H9 (cell line): Measurements from ENCODE around the gene GSN. TPM values are rescaled to one million over a fixed set of nuclear protein-coding genes. Genes with fewer than 3 reads are reported as not detected.

Experiments
- DNase-seq: peaks from one replicate; pipeline ENCODE4 v3.0.0-alpha.2; 2017
- H2AFZ ChIP-seq: one replicate; pipeline ENCODE4 v1.6.1; 2013; ENCODE audit warnings: mild to moderate bottlenecking, low read length, control low read depth, moderate library complexity
- H2AK5ac ChIP-seq: 2 replicates; pipeline ENCODE4 v1.6.1; 2013; ENCODE audit warnings: low read length, control low read depth, mixed read lengths; ENCODE audit not compliant: insufficient read length
- H2BK120ac ChIP-seq: one replicate; pipeline ENCODE4 v1.6.1; 2013; ENCODE audit warnings: low read depth, mild to moderate bottlenecking, low read length, control low read depth, inconsistent platforms; ENCODE audit not compliant: poor library complexity, severe bottlenecking
- H2BK12ac ChIP-seq: 2 replicates; pipeline ENCODE4 v1.6.1; 2013; ENCODE audit warnings: low read length, control low read depth, mixed read lengths, low read depth; ENCODE audit not compliant: insufficient read length
- H2BK15ac ChIP-seq: 2 replicates; pipeline ENCODE4 v1.6.1; 2013; ENCODE audit warnings: low read depth, low read length, control low read depth
- H2BK20ac ChIP-seq: one replicate; pipeline ENCODE4 v1.6.1; 2013; ENCODE audit warnings: low read depth, mild to moderate bottlenecking, low read length, control low read depth, inconsistent platforms; ENCODE audit not compliant: poor library complexity, severe bottlenecking
- H2BK5ac ChIP-seq: 2 replicates; pipeline ENCODE4 v1.6.1; 2013; ENCODE audit warnings: low read length, control low read depth, mixed read lengths; ENCODE audit not compliant: insufficient read length
- H3K14ac ChIP-seq: 2 replicates; pipeline ENCODE4 v1.6.1; 2013; ENCODE audit warnings: low read length, control low read depth; ENCODE audit not compliant: insufficient read depth
- H3K18ac ChIP-seq: 2 replicates; pipeline ENCODE4 v1.6.1; 2013; ENCODE audit warnings: low read depth, mild to moderate bottlenecking, mixed read lengths, low read length, control low read depth; ENCODE audit not compliant: insufficient read length
- H3K23ac ChIP-seq: 2 replicates; pipeline ENCODE4 v1.6.1; 2013; ENCODE audit warnings: low read length, control low read depth, mixed read lengths, low read depth; ENCODE audit not compliant: insufficient read length
- H3K23me2 ChIP-seq: 2 replicates; pipeline ENCODE4 v1.6.1; 2013; ENCODE audit warnings: low read depth, mild to moderate bottlenecking, mixed read lengths, low read length, control low read depth; ENCODE audit not compliant: insufficient read length, poor library complexity, severe bottlenecking
- H3K27ac ChIP-seq: 2 replicates; pipeline ENCODE4 v1.5.1; 2013; ENCODE audit warnings: low read length, control low read depth, mixed read lengths, low read depth; ENCODE audit not compliant: insufficient read length
- H3K27me3 ChIP-seq: 2 replicates; pipeline ENCODE4 v1.6.1; 2013; ENCODE audit warnings: low read length, control low read depth, inconsistent platforms; ENCODE audit not compliant: insufficient read depth
- H3K4ac ChIP-seq: 2 replicates; pipeline ENCODE4 v1.6.1; 2013; ENCODE audit warnings: low read depth, mild to moderate bottlenecking, control low read depth, inconsistent platforms, low read length, moderate library complexity
- H3K4me1 ChIP-seq: 2 replicates; pipeline ENCODE4 v1.6.1; 2013; ENCODE audit warnings: low read length, control low read depth, inconsistent platforms; ENCODE audit not compliant: insufficient read depth
- H3K4me2 ChIP-seq: 2 replicates; pipeline ENCODE4 v1.6.1; 2013; ENCODE audit warnings: low read length, control low read depth, mixed read lengths; ENCODE audit not compliant: insufficient read length, insufficient read depth
- H3K56ac ChIP-seq: 2 replicates; pipeline ENCODE4 v1.6.1; 2013; ENCODE audit warnings: low read depth, mild to moderate bottlenecking, mixed read lengths, low read length, control low read depth; ENCODE audit not compliant: insufficient read length
- H3K79me1 ChIP-seq: 2 replicates; pipeline ENCODE4 v1.6.1; 2013; ENCODE audit warnings: low read depth, mild to moderate bottlenecking, moderate library complexity, low read length, control low read depth, inconsistent platforms; ENCODE audit not compliant: insufficient read depth, poor library complexity, severe bottlenecking
- H3K79me2 ChIP-seq: 2 replicates; pipeline ENCODE4 v1.6.1; 2013; ENCODE audit warnings: low read length, control low read depth, inconsistent platforms; ENCODE audit not compliant: insufficient read depth
- H3K9ac ChIP-seq: 2 replicates; pipeline ENCODE4 v1.6.1; 2013; ENCODE audit warnings: low read length, control low read depth, mixed read lengths; ENCODE audit not compliant: insufficient read length; ENCODE audit errors: extremely low read depth
- H3K9me3 ChIP-seq: one replicate; pipeline ENCODE4 v1.6.1; 2013; ENCODE audit warnings: low read depth, low read length, inconsistent platforms; ENCODE audit not compliant: control insufficient read depth
- H3T11ph ChIP-seq: one replicate; pipeline ENCODE4 v1.6.1; 2013; ENCODE audit warnings: mild to moderate bottlenecking, low read length, control low read depth, inconsistent platforms
- H4K20me1 ChIP-seq: one replicate; pipeline ENCODE4 v1.6.1; 2013; ENCODE audit not compliant: control insufficient read depth, insufficient read length, insufficient read depth
- H4K5ac ChIP-seq: 2 replicates; pipeline ENCODE4 v1.6.1; 2013; ENCODE audit warnings: low read depth, mild to moderate bottlenecking, mixed read lengths, low read length, control low read depth; ENCODE audit not compliant: insufficient read length
- H4K8ac ChIP-seq: replicated peaks from 2 replicates; pipeline ENCODE4 v1.6.1; 2013; ENCODE audit warnings: low read length, control low read depth, mixed read lengths, low read depth; ENCODE audit not compliant: insufficient read length
- H4K91ac ChIP-seq: 2 replicates; pipeline ENCODE4 v1.6.1; 2013; ENCODE audit warnings: low read depth, mild to moderate bottlenecking, moderate library complexity, mixed read lengths, low read length, control low read depth; ENCODE audit not compliant: insufficient read length
- H3K27ac Mint-ChIP-seq, 3 experiments: 2 replicates in 2 of 3; 3 replicates in 1 of 3; pipeline ENCODE4 v1.8.0; 2020 to 2021; ENCODE audit warnings: mixed read lengths in 3 of 3, mild to moderate bottlenecking in 1 of 3, moderate library complexity in 1 of 3
- H3K27me3 Mint-ChIP-seq: 2 replicates; pipeline ENCODE4 v1.8.0; 2021; ENCODE audit warnings: low read depth, mild to moderate bottlenecking, moderate library complexity, mixed read lengths
- H3K36me3 Mint-ChIP-seq, 3 experiments: 2 replicates in 2 of 3; 3 replicates in 1 of 3; pipeline ENCODE4 v1.8.0; 2020 to 2021; ENCODE audit warnings: low read depth in 3 of 3, mixed read lengths in 3 of 3; ENCODE audit not compliant: insufficient read depth in 1 of 3
- H3K4me1 Mint-ChIP-seq, 2 experiments: 2 replicates each; pipeline ENCODE4 v1.8.0; 2020; ENCODE audit warnings: mixed read lengths in 2 of 2
- H3K4me3 Mint-ChIP-seq, 2 experiments: 2 replicates in 1 of 2; 3 replicates in 1 of 2; pipeline ENCODE4 v1.8.0; 2020 to 2021; ENCODE audit warnings: mild to moderate bottlenecking in 2 of 2, mixed read lengths in 2 of 2, moderate library complexity in 1 of 2
- H3K9me3 Mint-ChIP-seq, 2 experiments: 2 replicates in 1 of 2; 3 replicates in 1 of 2; pipeline ENCODE4 v1.8.0; 2020; ENCODE audit warnings: mild to moderate bottlenecking in 2 of 2, mixed read lengths in 2 of 2, moderate library complexity in 1 of 2
- WGBS: extraction: QIAGEN DNeasy Blood & Tissue Kit; methylation state at CpG from one replicate; pipeline ENCODE4 v1.1.7; 2013; ENCODE audit warnings: missing lambda C conversion rate, low lambda C conversion rate, mixed read lengths; ENCODE audit not compliant: insufficient read length; ENCODE audit errors: extremely low coverage; 5-methylcytosine and 5-hydroxymethylcytosine counted together
- total RNA-seq: library from RNA; stranded (reverse); gene quantifications from 2 replicates; pipeline ENCODE4 v1.2.1, GENCODE V29; 2021
- TF ChIP-seq, protein P1 (sequence below): fragments of 200-600 bp; sonication (generic); conservative IDR thresholded peaks from 3 replicates; pipeline ENCODE4 v1.8.0; 2021; ENCODE audit warnings: antibody characterized with exemption, mild to moderate bottlenecking

Gene GSN
- total RNA-seq, 1 experiment from 2014 or later, result 14.9 TPM

DNA sequence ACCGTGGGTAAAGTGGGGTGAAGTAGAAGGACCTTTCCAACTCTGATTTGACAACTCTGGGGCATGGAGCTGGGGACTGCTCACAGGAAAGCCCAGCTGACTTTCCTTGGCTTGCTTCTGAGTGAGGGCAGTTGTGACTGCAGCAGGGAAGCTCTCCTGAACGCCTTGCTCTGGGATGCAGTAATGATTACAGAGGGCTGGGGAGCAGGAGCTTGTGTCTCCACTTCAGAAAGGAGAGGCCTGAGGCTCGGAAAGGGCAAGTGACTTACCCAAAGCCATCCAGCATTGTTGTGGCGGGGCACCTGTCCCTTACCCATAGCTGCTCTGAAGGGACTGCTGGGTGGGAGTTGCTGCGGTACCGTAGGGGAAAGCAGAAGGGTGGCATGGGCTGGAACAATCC lies 41.2 kb downstream of the GSN start:
- no peak overlapping the region for H3K14ac ChIP-seq
- H3K9me3 ChIP-seq, result no peaks in the 10 kb centered on the region
- no peak overlapping the region for H3K4ac ChIP-seq
- no peak overlapping the region for H3K4me2 ChIP-seq
- no peaks in the 10 kb centered on the region for H3K4me1 ChIP-seq
- H4K5ac ChIP-seq, result no peak overlapping the region
- H3K79me2 ChIP-seq, result no peaks in the 10 kb centered on the region
- no peak overlapping the region for H2BK15ac ChIP-seq
- TF ChIP-seq, protein P1, sequence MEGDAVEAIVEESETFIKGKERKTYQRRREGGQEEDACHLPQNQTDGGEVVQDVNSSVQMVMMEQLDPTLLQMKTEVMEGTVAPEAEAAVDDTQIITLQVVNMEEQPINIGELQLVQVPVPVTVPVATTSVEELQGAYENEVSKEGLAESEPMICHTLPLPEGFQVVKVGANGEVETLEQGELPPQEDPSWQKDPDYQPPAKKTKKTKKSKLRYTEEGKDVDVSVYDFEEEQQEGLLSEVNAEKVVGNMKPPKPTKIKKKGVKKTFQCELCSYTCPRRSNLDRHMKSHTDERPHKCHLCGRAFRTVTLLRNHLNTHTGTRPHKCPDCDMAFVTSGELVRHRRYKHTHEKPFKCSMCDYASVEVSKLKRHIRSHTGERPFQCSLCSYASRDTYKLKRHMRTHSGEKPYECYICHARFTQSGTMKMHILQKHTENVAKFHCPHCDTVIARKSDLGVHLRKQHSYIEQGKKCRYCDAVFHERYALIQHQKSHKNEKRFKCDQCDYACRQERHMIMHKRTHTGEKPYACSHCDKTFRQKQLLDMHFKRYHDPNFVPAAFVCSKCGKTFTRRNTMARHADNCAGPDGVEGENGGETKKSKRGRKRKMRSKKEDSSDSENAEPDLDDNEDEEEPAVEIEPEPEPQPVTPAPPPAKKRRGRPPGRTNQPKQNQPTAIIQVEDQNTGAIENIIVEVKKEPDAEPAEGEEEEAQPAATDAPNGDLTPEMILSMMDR, result no peak
- Mint-ChIP-seq H3K27ac (no peak overlapping the region), H3K4me1 (peaks cover 2 to 10% of the 10 kb centered on the region in 2 experiments; a peak in 2 of 4 replicates), H3K27me3 (peaks cover 49% of the 10 kb centered on the region), H3K36me3 (peaks cover 2 to 5% (median 3%) of the 10 kb centered on the region in 3 experiments; a peak in 3 of 7 replicates), H3K9me3 (no peaks in the 10 kb centered on the region), H3K4me3 (no peak overlapping the region)
- H3K9ac ChIP-seq, result no peak overlapping the region
- no peak for DNase-seq
- no CpG with 5 or more reads among the region's 6 CpGs for WGBS
- no peak overlapping the region for H2AK5ac ChIP-seq
- no peak overlapping the region for H3K56ac ChIP-seq
- no peak overlapping the region for H2BK120ac ChIP-seq
- no peaks in the 10 kb centered on the region for H3K27me3 ChIP-seq
- no peak overlapping the region for H3T11ph ChIP-seq
- no peak overlapping the region for H2AFZ ChIP-seq
- no peak overlapping the region for H4K91ac ChIP-seq
- H2BK5ac ChIP-seq, result no peak overlapping the region
- no peaks in the 10 kb centered on the region for H4K20me1 ChIP-seq
- no peaks in the 10 kb centered on the region for H3K23me2 ChIP-seq
- H3K27ac ChIP-seq, result no peak overlapping the region
- H3K23ac ChIP-seq, result no peak overlapping the region
- no peak overlapping the region for H2BK20ac ChIP-seq
- no peaks in the 10 kb centered on the region for H3K79me1 ChIP-seq
- no peak overlapping the region for H3K18ac ChIP-seq
- no peak overlapping the region for H2BK12ac ChIP-seq
- H4K8ac ChIP-seq, result no peak overlapping the region
